H1 (cell line): ENCODE measurements around the gene FRMD4A. TPM values are rescaled to one million over a fixed set of nuclear protein-coding genes. Genes with fewer than 3 reads are reported as not detected.

Source experiments
- CHD1 ChIP-seq: IDR thresholded peaks from 2 replicates; pipeline ENCODE4 v1.6.1; 2012; ENCODE audit warnings: low read depth, low read length, improper control_type of control experiment
- GABPA ChIP-seq: IDR thresholded peaks from 2 replicates; pipeline ENCODE4 v1.6.1; 2011; ENCODE audit warnings: mild to moderate bottlenecking, low read length, moderate library complexity, borderline replicate concordance; ENCODE audit not compliant: insufficient read depth
- NANOG ChIP-seq: IDR thresholded peaks from 2 replicates; pipeline ENCODE4 v1.6.1; 2011; ENCODE audit warnings: low read length, low read depth, mild to moderate bottlenecking, inconsistent platforms; ENCODE audit not compliant: insufficient read depth, poor library complexity, severe bottlenecking
- SAP30 ChIP-seq: fragments of 300-600 bp; sonication (generic); IDR thresholded peaks from 2 replicates; pipeline ENCODE4 v1.7.1; 2012; ENCODE audit warnings: low read length, moderate library complexity, mild to moderate bottlenecking, inconsistent platforms; ENCODE audit not compliant: insufficient read depth, insufficient replicate concordance
- SIN3A ChIP-seq, 2 experiments: IDR thresholded peaks in 1 of 2; conservative IDR thresholded peaks in 1 of 2; 2 replicates each; pipeline ENCODE4 v1.6.1; 2011 to 2012; ENCODE audit warnings: low read length in 2 of 2, improper control_type of control experiment in 1 of 2, low read depth in 1 of 2, mild to moderate bottlenecking in 1 of 2
- TAF1 ChIP-seq: IDR thresholded peaks from 2 replicates; pipeline ENCODE4 v1.6.1; 2011; ENCODE audit warnings: mild to moderate bottlenecking, low read depth, low read length
- polyA plus RNA-seq, 7 experiments: library from polyadenylated mRNA; depleted of rRNA in 3 of 7; stranded (reverse) in 5 of 7; unstranded in 2 of 7; fragments of >200 nt in 5 of 7; fragments of 200-250 nt in 2 of 7; gene quantifications; 1 replicate in 5 of 7; 2 replicates in 1 of 7; 4 replicates in 1 of 7; pipeline versions ENCODE4 v1.2.1 to v1.2.3, GENCODE V29; 2011 to 2013; ENCODE audit warnings: missing spikeins in 2 of 7, mixed read lengths in 2 of 7
- total RNA-seq: library from RNA; stranded (reverse); fragmentation: NEBNext Ultra II Directional; extraction: Animal tissue kit (Norgen Biotek cat#: 25700); gene quantifications from 2 replicates; pipeline ENCODE4 v1.2.1, GENCODE V29; 2021
- TF ChIP-seq, protein P1 (sequence below): IDR thresholded peaks from 2 replicates; pipeline ENCODE4 v1.6.1; 2011; ENCODE audit warnings: low read depth, mild to moderate bottlenecking, low read length; ENCODE audit not compliant: insufficient read depth

The FRMD4A gene
- total and polyA plus RNA-seq, 2 of the 8 experiments (the other 6 are each of a cell fraction or from before 2014, with no cell fraction given) = 38.6 to 39.6 TPM

DNA sequence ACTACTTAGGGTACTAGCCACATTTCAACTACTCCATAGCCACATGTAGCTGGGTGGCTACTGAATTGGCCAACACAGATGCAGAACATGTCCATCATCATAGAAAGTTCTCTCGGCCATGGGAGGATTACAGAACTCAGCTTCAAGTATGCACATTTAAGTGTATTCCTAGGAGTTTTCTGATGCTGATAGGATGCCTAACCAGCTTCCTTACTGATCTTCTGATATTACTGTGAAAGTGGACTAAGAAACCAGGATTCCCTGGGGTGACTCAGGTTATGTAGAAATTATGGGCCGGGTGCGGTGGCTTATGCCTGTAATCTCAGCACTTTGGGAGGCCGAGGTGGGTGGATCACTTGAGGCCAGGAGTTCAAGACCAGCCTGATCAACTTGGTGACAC lies 125.5 kb downstream of the FRMD4A start (continued):
- TF ChIP-seq NANOG = no peak
- TF ChIP-seq CHD1 = no peak
- TF ChIP-seq SAP30 = no peak
- TF ChIP-seq, protein P1, sequence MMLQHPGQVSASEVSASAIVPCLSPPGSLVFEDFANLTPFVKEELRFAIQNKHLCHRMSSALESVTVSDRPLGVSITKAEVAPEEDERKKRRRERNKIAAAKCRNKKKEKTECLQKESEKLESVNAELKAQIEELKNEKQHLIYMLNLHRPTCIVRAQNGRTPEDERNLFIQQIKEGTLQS = no peak
- TF ChIP-seq TAF1 = no peak
- TF ChIP-seq SIN3A (conservative IDR thresholded peaks at IDR 0.05 in 1 of 2, IDR thresholded peaks at IDR 0.05 in 1 of 2; ENCODE audit: low read depth in 1 of 2, low read length in 2 of 2) = no peak
- TF ChIP-seq GABPA = no peak
- TF ChIP-seq, all 59 proteins: peak for 0
